ENCODE measurements around the gene SREBF1.

DNA sequence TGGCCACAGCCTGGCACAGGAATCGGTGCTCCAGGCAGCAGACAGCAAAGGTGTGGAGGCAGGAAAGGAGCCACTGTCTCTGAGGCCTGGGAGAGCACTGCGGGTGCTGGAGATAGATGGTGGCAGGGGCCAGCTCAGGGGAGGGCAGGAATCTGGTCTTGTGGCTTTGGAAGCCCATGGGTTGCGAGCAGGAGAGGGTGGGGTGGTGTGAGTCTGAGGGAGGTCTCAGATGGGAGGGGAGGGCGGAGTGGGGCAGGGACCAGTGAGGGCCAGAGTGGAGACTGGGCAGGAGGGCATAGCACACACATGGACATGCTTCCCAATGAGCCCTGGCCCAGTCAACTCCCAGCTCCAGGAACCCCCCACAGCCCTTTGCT, 70.1 kb downstream of the SREBF1 start:
- TF ChIP-seq, protein P1, sequence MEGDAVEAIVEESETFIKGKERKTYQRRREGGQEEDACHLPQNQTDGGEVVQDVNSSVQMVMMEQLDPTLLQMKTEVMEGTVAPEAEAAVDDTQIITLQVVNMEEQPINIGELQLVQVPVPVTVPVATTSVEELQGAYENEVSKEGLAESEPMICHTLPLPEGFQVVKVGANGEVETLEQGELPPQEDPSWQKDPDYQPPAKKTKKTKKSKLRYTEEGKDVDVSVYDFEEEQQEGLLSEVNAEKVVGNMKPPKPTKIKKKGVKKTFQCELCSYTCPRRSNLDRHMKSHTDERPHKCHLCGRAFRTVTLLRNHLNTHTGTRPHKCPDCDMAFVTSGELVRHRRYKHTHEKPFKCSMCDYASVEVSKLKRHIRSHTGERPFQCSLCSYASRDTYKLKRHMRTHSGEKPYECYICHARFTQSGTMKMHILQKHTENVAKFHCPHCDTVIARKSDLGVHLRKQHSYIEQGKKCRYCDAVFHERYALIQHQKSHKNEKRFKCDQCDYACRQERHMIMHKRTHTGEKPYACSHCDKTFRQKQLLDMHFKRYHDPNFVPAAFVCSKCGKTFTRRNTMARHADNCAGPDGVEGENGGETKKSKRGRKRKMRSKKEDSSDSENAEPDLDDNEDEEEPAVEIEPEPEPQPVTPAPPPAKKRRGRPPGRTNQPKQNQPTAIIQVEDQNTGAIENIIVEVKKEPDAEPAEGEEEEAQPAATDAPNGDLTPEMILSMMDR (conservative IDR thresholded peaks at IDR 0.05 in 1 of 2, IDR thresholded peaks at IDR 0.05 in 1 of 2; ENCODE audit: extremely low read depth in 1 of 2, insufficient read depth in 1 of 2, low read depth in 1 of 2, low read length in 2 of 2) = no peak
- TF ChIP-seq EZH2 (IDR thresholded peaks at IDR 0.05; ENCODE audit: borderline replicate concordance, low read length) = no peak

Data from mammary epithelial cell (primary cell).